Trophoblast cell (in vitro differentiated cells and primary cell): Measurements from ENCODE around the gene SLC2A4.
A peak's percentile ranks its signal among the peaks of the same experiment; 100 is the strongest.

Source experiments
- DNase-seq, 2 donors: peaks; one replicate each; pipeline ENCODE4 v3.0.0-alpha.2; 2016
- H2AFZ ChIP-seq: 2 replicates; pipeline ENCODE4 v1.6.1; 2013; ENCODE audit warnings: low read length, moderate library complexity, mild to moderate bottlenecking; ENCODE audit not compliant: insufficient read depth, poor library complexity
- H2AK5ac ChIP-seq: 2 replicates; pipeline ENCODE4 v1.6.1; 2013; ENCODE audit warnings: mild to moderate bottlenecking, low read length
- H2BK120ac ChIP-seq: 2 replicates; pipeline ENCODE4 v1.6.1; 2013; ENCODE audit warnings: low read length, mild to moderate bottlenecking, moderate library complexity; ENCODE audit not compliant: insufficient read depth, poor library complexity
- H2BK12ac ChIP-seq: 2 replicates; pipeline ENCODE4 v1.6.1; 2013; ENCODE audit warnings: mild to moderate bottlenecking, low read length, moderate library complexity
- H2BK5ac ChIP-seq: 2 replicates; pipeline ENCODE4 v1.6.1; 2013; ENCODE audit warnings: low read length, low read depth, moderate library complexity, mild to moderate bottlenecking; ENCODE audit not compliant: poor library complexity
- H3K14ac ChIP-seq: 2 replicates; pipeline ENCODE4 v1.6.1; 2013; ENCODE audit warnings: mild to moderate bottlenecking, low read length
- H3K18ac ChIP-seq: 2 replicates; pipeline ENCODE4 v1.6.1; 2013; ENCODE audit warnings: mild to moderate bottlenecking, low read length
- H3K23ac ChIP-seq: 2 replicates; pipeline ENCODE4 v1.6.1; 2013; ENCODE audit warnings: low read length
- H3K27ac ChIP-seq: 2 replicates; pipeline ENCODE4 v1.5.1; 2013; ENCODE audit warnings: low read depth, mild to moderate bottlenecking, inconsistent platforms, low read length, moderate library complexity
- H3K27me3 ChIP-seq: 2 replicates; pipeline ENCODE4 v1.6.1; 2013; ENCODE audit warnings: inconsistent platforms, mild to moderate bottlenecking, low read length, moderate library complexity; ENCODE audit not compliant: insufficient read depth
- H3K36me3 ChIP-seq, 2 experiments: 1 replicate in 1 of 2; 2 replicates in 1 of 2; pipeline ENCODE4 v1.6.1; 2013; ENCODE audit warnings: low read length in 2 of 2, mild to moderate bottlenecking in 2 of 2, moderate library complexity in 1 of 2; ENCODE audit not compliant: insufficient read depth in 2 of 2, control insufficient read depth in 1 of 2
- H3K4ac ChIP-seq: 2 replicates; pipeline ENCODE4 v1.6.1; 2013; ENCODE audit warnings: low read depth, mild to moderate bottlenecking, low read length, moderate library complexity
- H3K4me1 ChIP-seq, 2 experiments: 1 replicate in 1 of 2; 2 replicates in 1 of 2; pipeline ENCODE4 v1.6.1; 2013; ENCODE audit warnings: low read length in 2 of 2, mild to moderate bottlenecking in 2 of 2, moderate library complexity in 1 of 2; ENCODE audit not compliant: insufficient read depth in 2 of 2, control insufficient read depth in 1 of 2
- H3K4me2 ChIP-seq: 2 replicates; pipeline ENCODE4 v1.6.1; 2013; ENCODE audit warnings: inconsistent platforms, mild to moderate bottlenecking, low read length, moderate library complexity
- H3K4me3 ChIP-seq: 2 replicates; pipeline ENCODE4 v1.5.1; 2013; ENCODE audit warnings: mild to moderate bottlenecking, low read depth, low read length, inconsistent platforms
- H3K79me1 ChIP-seq: one replicate; pipeline ENCODE4 v1.6.1; 2013; ENCODE audit warnings: low read length
- H3K79me2 ChIP-seq: 2 replicates; pipeline ENCODE4 v1.6.1; 2013; ENCODE audit warnings: low read length, mild to moderate bottlenecking; ENCODE audit not compliant: control insufficient read depth, insufficient read depth, poor library complexity
- H3K9ac ChIP-seq: 2 replicates; pipeline ENCODE4 v1.6.1; 2013; ENCODE audit warnings: mild to moderate bottlenecking, low read length
- H3K9me3 ChIP-seq: 2 replicates; pipeline ENCODE4 v1.6.1; 2013; ENCODE audit warnings: low read depth, mild to moderate bottlenecking, control low read depth, inconsistent platforms, low read length; ENCODE audit not compliant: insufficient read depth
- H4K12ac ChIP-seq: 2 replicates; pipeline ENCODE4 v1.6.1; 2013; ENCODE audit warnings: low read depth, mild to moderate bottlenecking, low read length, moderate library complexity
- H4K8ac ChIP-seq: 2 replicates; pipeline ENCODE4 v1.6.1; 2013; ENCODE audit warnings: low read depth, mild to moderate bottlenecking, low read length, moderate library complexity
- H4K91ac ChIP-seq: one replicate; pipeline ENCODE4 v1.6.1; 2013; ENCODE audit warnings: low read depth, mild to moderate bottlenecking, low read length, moderate library complexity
- WGBS: extraction: QIAGEN DNeasy Blood & Tissue Kit; methylation state at CpG from one replicate; pipeline ENCODE4 v1.1.7; 2013; ENCODE audit warnings: missing lambda C conversion rate; ENCODE audit not compliant: insufficient read length, insufficient coverage; ENCODE audit errors: extremely low coverage; 5-methylcytosine and 5-hydroxymethylcytosine counted together

The SLC2A4 gene

DNA sequence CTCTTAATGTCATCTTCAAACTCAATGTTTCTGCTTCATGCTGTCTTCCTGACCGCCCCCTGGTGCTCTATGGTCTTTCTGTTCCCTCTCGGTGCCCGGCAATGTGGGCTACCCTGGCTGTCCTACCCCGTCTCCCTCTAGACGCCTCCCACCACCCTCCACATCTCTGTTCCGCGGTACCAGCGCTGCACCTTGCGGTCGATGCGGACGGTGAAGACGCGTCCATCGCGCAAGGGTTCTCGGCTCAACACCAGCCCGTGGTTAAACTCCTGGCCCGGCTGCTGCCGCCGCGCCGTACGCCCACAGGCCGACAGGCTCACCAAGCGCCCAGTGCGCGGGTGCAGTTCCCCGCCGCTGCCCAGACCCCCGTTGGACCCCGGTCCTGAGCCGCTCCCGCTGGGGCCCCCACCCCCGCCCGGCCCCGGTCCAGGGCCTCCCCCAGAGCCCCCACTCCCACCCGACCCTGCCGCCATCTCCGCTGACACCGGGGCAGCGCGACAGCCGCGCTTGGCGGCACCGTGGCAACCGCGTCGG, 47.4 kb downstream of the SLC2A4 start, which contains the start of gene NEURL4:
Gene NEURL4 (minus strand): TSS at position 496 of the 534 bp plus-strand sequence. CDS start 23 bp downstream, at position 473.
- WGBS = no CpG with 5 or more reads among the region's 50 CpGs
- peak within 1 kb of the TSS; percentile 43 for H2AK5ac ChIP-seq
- peak within 1 kb of the TSS; percentile 23 for H2BK120ac ChIP-seq
- H3K9me3 ChIP-seq = no peaks in the 10 kb centered on the region
- peak within 1 kb of the TSS; percentile 85 for H3K4me3 ChIP-seq
- H2BK12ac ChIP-seq = no peak within 1 kb of the TSS
- H3K4ac ChIP-seq = peak within 1 kb of the TSS; percentile 69
- peaks cover 25 to 30% of the 10 kb centered on the region in 2 experiments for H3K36me3 ChIP-seq
- H2BK5ac ChIP-seq = peak within 1 kb of the TSS; percentile 23
- peak within 1 kb of the TSS; percentile 85 for H3K4me2 ChIP-seq
- no peaks in the 10 kb centered on the region for H3K27me3 ChIP-seq
- peaks cover 11% of the 10 kb centered on the region for H3K79me1 ChIP-seq
- peak within 1 kb of the TSS; percentile 63 for H4K12ac ChIP-seq
- peak within 1 kb of the TSS; percentile 79 for H3K18ac ChIP-seq
- DNase-seq = peak in 1 of 2 donors; percentile 54
- H2AFZ ChIP-seq = peak within 1 kb of the TSS; percentile 84
- H3K79me2 ChIP-seq = peaks cover 4% of the 10 kb centered on the region
- peak within 1 kb of the TSS; percentile 90 for H3K9ac ChIP-seq
- peaks cover 4 to 8% of the 10 kb centered on the region in 2 experiments for H3K4me1 ChIP-seq
- peak within 1 kb of the TSS; percentile 31 for H3K27ac ChIP-seq
- peak within 1 kb of the TSS; percentile 92 for H4K8ac ChIP-seq
- H3K23ac ChIP-seq = no peak within 1 kb of the TSS
- peak within 1 kb of the TSS; percentile 71 for H4K91ac ChIP-seq
- peak within 1 kb of the TSS; percentile 83 for H3K14ac ChIP-seq

DNA sequence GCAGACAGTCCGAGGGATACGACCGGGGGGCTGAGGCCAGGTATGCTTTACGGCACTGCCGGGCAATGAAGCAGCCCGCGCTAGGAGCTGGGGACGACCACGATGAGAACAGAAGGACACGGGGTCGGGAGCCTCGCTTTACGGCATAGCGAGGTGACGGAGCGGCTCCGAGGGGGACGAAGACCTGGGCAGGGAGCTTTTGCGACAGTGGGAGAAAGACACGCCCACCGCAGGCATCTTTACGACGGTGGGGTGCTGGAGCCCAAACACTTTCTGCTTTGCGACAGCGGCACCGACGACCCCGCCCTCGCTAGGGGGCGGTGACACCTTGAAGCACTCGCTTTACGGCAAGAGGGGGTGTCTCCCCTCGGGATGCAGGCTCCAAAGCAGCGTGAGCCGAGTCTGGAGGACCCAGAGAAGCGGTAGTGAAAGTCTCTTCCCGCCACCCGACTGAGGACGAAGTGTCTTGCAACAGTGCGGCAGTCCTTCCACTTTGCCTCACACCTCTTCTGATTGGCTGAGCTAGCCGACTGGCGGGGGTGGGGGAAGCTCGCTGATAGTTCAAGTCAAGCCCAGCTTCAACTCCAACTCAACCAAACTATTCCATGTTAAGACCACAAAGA, 48.0 kb downstream of the SLC2A4 start:
- peak overlapping the region; percentile 81 for H4K8ac ChIP-seq
- peak overlapping the region; percentile 85 for H3K4me2 ChIP-seq
- peak overlapping the region; percentile 79 for H3K14ac ChIP-seq
- H3K79me2 ChIP-seq = peaks cover 4% of the 10 kb centered on the region
- H3K27ac ChIP-seq = peak overlapping the region; percentile 31
- peaks cover 11% of the 10 kb centered on the region for H3K79me1 ChIP-seq
- H2BK12ac ChIP-seq = no peak overlapping the region
- peak overlapping the region; percentile 21 for H4K91ac ChIP-seq
- peak; percentile 97 to 99 for DNase-seq
- peak overlapping the region; percentile 85 for H3K4me3 ChIP-seq
- H3K4me1 ChIP-seq = peaks cover 4 to 8% of the 10 kb centered on the region in 2 experiments
- H4K12ac ChIP-seq = peak overlapping the region; percentile 26
- H3K36me3 ChIP-seq = peaks cover 20 to 26% of the 10 kb centered on the region in 2 experiments
- peak overlapping the region; percentile 73 for H3K9ac ChIP-seq
- peak overlapping the region; percentile 77 for H2AFZ ChIP-seq
- H3K27me3 ChIP-seq = no peaks in the 10 kb centered on the region
- no CpG with 5 or more reads among the region's 43 CpGs for WGBS
- H3K18ac ChIP-seq = peak overlapping the region; percentile 52
- no peak overlapping the region for H3K23ac ChIP-seq
- peak overlapping the region; percentile 23 for H2BK120ac ChIP-seq
- H3K4ac ChIP-seq = peak overlapping the region; percentile 47
- no peak overlapping the region for H2AK5ac ChIP-seq
- no peak overlapping the region for H2BK5ac ChIP-seq
- no peaks in the 10 kb centered on the region for H3K9me3 ChIP-seq

DNA sequence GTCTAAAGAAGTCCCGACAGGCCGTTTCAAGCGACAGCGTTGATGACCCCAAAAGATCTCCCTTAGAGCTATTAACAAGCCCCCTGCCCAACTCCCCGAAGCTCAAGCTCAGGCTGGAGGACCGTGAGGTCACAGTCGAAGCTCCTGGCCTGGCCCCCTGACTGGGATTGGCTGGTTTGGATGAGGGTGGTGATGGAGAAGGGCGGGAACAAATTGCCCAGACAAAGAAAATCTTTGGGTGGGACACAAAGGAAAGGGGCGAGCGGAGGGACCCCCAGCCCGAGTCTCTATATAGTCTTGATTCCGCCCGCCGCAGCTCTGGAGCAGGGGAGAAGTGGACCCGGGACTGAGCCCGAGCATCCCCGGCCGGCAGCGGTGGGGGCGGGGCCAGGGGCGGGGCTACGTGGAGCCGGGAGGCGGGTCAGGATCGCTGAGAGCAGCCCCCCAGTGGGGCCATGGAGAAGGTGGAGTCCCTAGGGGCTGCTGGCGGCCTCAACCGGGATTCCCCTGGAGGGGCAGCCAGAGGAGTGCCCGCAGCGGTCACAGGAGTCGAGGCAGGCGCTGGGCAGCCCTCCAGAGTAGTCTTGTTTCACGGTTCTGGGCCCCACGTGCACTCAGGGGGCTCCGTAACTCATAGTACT, 48.6 kb downstream of the SLC2A4 start:
- H3K9ac ChIP-seq = peak overlapping the region; percentile 73
- H4K12ac ChIP-seq = peak overlapping the region; percentile 88
- H3K27me3 ChIP-seq = no peaks in the 10 kb centered on the region
- peaks cover 15 to 20% of the 10 kb centered on the region in 2 experiments for H3K36me3 ChIP-seq
- H3K4me1 ChIP-seq = peaks cover 4 to 8% of the 10 kb centered on the region in 2 experiments
- peak overlapping the region; percentile 77 for H2AFZ ChIP-seq
- H3K23ac ChIP-seq = no peak overlapping the region
- peaks cover 11% of the 10 kb centered on the region for H3K79me1 ChIP-seq
- H3K4me2 ChIP-seq = peak overlapping the region; percentile 85
- H2BK120ac ChIP-seq = peak overlapping the region; percentile 28
- H3K4ac ChIP-seq = peak overlapping the region; percentile 47
- H3K4me3 ChIP-seq = peak overlapping the region; percentile 78
- DNase-seq = peak; percentile 53 to 72
- no peaks in the 10 kb centered on the region for H3K9me3 ChIP-seq
- peak overlapping the region; percentile 58 for H3K18ac ChIP-seq
- H2BK5ac ChIP-seq = no peak overlapping the region
- H4K8ac ChIP-seq = peak overlapping the region; percentile 81
- H3K14ac ChIP-seq = peak overlapping the region; percentile 79
- no CpG with 5 or more reads among the region's 34 CpGs for WGBS
- H4K91ac ChIP-seq = peak overlapping the region; percentile 81
- H3K27ac ChIP-seq = peak overlapping the region; percentile 31
- H3K79me2 ChIP-seq = peaks cover 4% of the 10 kb centered on the region
- peak overlapping the region; percentile 67 for H2AK5ac ChIP-seq
- no peak overlapping the region for H2BK12ac ChIP-seq

DNA sequence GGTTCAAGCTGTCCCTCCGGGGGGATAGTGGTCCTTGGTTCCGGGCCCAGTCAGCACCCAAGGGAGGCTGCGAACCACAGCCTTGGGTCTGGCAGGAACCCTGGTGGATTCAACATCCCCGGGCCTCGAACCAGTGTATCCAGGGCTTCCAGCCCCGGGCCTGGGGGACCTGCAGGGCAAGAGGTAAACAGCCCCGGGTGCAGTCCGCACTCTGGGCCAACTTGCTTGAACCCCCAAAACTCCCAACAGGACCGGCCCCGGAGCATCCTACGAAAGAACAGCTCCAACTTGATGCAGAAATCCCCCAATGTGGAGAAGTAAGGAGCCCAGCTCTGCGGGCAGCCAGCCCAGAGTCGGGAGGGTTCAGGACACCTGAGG, 49.1 kb downstream of the SLC2A4 start:
- Histone ChIP-seq H3K36me3 (peaks cover 11 to 15% of the 10 kb centered on the region in 2 experiments), H3K23ac (no peak overlapping the region), H2AFZ (peak overlapping the region; percentile 14), H3K9me3 (no peaks in the 10 kb centered on the region), H3K4ac (peak overlapping the region; percentile 35), H4K91ac (peak overlapping the region; percentile 81), H4K8ac (peak overlapping the region; percentile 71), H3K27me3 (no peaks in the 10 kb centered on the region), H3K9ac (peak overlapping the region; percentile 28), H2BK5ac (no peak overlapping the region), H4K12ac (peak overlapping the region; percentile 88), H3K79me2 (peaks cover 4% of the 10 kb centered on the region), H3K14ac (peak overlapping the region; percentile 44), H2BK120ac (peak overlapping the region; percentile 28), H3K4me1 (peaks cover 4 to 8% of the 10 kb centered on the region in 2 experiments), H3K79me1 (peaks cover 11% of the 10 kb centered on the region), H3K18ac (peak overlapping the region; percentile 58), H3K4me2 (peak overlapping the region; percentile 85), H3K4me3 (peak overlapping the region; percentile 19), H3K27ac (no peak overlapping the region), H2AK5ac (peak overlapping the region; percentile 67), H2BK12ac (peak overlapping the region; percentile 1)
- no peak for DNase-seq
- WGBS = no CpG with 5 or more reads among the region's 13 CpGs
